Activated gamma-delta T cell treated with Interleukin-2 at 50 U/mL for 16 hours (primary cell): ENCODE measurements around the gene IQSEC1.

ENCODE experiments used
- DNase-seq: peaks from one replicate; pipeline ENCODE4 v3.0.0-alpha.2; 2020

Gene IQSEC1

DNA sequence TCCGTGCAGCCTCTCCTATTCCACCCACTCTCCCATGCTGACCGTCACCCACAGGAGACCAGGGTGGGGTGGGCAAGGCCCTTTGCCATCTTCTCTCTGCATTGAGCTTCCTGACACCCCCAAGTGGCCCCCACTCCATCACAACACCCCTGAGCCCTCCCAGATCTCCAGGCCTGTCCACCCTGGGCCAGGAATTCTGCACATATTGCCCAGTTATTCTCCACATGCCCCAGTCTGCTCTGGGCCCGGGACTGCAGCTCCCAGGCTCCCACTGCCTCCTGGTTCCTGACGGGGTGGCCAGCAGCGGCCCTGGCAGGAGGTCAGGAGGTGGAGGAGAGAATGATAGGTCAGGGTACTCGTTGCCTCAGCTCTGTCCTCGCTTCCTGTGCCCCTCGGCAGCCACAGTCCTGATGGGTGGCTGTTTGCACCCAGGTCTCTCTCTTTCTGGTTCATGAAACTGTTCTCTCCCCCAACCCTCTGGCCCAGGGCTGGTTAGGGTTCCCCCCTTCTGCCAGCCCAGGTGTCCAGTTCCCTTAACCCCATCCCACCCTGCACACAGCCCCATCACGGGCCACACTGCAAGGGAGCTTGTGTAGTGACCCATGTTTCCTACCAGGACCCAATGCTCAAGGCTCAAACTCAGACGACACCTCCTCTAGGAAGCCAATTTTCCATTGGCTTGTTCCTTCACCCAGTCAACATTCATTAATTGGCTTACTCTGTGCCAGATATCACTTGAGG is 47.3 kb downstream of the IQSEC1 start:
- no peak for DNase-seq

GRCh38 chr3:13025090-13025489 is 48.1 kb downstream of the IQSEC1 start:
- DNase-seq = no peak

DNA sequence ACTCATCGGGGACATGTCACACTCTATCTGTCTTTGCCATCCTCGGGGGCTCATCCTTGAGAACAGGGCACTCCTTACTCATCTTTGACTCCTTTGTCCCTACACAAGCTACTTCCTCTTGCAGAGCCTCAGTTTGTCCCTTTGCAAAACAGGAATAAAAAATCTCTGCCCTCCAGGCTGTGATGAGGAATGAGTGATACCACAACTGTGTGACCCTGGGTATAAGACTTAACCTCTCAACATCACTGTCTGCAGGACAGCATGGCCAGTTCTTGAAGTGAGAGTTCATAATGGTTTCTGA is 48.5 kb downstream of the IQSEC1 start:
- DNase-seq = no peak

GRCh38 chr3:13023971-13024764 is 49.1 kb downstream of the IQSEC1 start:
- DNase-seq = no peak

GRCh38 chr3:13023235-13023970 is 49.8 kb downstream of the IQSEC1 start:
- DNase-seq = no peak

DNA sequence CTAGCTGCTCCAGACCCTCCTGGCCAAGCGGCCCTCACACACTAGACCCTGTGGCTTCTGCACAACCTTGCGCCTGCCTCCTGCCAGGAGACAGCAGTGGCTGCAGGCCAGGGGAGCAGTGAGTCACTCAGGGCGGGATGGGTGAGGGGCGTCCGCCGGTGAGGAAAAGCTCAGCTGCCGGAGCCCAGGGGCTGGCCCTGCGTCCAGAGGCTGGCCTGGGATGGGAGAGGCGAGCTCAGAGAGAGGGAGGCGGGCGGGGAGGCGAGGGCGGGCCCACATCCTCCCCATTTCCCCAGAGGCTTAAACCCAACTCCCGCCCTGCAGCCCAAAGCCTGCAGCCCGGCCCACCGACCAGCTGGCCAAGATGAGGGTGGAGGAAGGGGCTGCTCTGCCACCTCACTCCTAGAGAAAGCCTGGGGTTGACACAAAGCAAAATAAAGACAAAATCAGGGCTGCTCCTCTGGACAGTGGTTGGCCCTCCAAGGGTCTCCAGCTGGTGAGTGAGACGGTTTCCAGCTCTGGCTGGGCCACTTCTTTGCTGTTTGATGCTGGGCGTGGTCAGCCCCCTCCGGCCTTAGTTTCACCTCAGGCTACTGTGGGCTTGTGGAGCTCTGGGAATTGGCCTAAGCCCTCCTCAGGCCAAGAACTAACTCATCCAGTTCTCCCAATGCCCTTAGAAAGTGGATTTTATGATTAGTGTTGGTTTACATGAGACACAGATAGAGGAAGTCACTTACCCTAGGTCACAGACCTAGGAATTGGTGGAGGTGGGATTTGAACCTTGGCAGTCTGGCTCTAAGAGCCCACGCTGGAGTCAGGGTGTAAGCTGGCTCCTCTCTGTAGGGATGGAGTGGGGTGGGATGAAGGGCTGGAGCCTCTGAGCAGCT is 50.6 kb downstream of the IQSEC1 start:
- no peak for DNase-seq

DNA sequence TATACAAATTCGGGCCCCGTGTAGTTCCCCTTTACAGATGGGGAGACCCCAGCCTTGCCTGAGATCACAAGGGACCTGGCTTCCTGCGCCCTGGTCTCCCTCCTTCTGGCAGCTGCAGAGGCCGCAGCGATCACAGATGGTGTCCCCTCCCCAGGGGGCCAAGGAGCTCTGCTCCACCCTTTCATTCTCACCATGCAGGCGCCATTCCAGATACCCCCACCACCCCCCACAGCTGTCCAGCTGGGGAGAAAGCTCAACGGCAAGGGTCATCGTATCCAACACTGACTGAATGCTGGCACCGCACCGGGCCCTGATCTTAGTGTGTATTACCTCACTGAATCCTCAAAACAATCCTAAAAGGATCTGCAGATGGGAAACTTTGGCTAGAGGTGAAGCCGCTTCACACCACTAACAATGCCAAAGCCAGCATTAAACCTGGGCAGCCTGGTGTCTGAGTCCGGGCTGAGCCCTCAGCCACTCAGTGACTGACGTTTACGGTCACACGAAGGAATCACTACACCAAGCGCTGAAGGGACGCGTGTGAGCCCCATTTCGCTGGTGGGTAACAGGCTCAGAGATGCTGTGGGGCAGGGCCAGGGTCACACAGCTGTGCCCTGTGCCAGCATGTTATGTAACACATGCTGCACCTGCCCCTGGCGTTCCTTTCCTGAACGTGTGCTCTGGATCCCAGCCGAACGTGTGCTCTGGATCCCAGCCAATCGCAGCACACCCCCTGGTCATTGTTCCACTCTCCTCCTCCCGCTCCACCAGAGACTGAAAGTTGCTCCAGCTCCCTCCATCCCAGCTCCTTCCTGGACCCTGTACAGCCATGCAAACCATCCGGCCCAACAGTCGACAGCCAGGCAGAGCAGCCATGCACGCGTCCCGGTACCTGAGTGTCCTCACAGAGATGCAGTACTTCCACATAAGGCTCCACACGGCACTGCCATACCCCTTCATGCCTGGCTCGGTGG is 51.8 kb downstream of the IQSEC1 start:
- no peak for DNase-seq

DNA sequence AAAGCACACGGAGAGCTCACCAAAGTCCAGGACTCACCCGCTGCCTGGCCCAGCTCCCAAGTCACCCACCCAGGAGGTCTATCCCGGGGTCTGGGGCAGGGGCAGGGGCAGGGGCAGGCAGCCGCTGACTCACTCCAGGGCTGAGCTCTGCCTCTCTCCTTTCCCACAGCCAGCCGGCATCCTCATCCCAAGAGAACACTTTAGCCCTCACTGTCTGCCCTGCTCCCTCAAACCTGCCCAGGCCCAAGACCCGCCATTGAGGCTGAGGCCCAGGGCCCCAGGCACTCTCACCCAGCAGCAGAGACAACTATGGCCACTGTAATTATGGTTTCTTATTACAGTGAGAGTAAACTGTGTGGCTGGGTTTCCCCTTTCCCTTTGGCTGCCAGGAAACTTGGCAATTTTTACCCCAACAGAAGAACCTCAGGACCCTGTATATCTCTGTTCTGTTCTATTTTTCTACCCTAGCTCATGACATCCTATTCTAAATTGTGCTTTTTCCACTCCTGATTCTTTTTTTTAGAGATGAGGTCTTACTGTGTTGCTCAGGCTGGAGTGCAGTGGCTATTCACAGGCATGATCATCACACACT is 53.0 kb downstream of the IQSEC1 start:
- no peak for DNase-seq

- DNase-seq = no peak
These were observed 53.8 kb downstream of the IQSEC1 start for GRCh38 chr3:13019243-13020095.

GRCh38 chr3:13018561-13019242 is 54.5 kb downstream of the IQSEC1 start:
- DNase-seq = no peak

- no peak for DNase-seq
These were observed 55.2 kb downstream of the IQSEC1 start for GRCh38 chr3:13018043-13018451.

- no peak for DNase-seq
These were observed 55.7 kb downstream of the IQSEC1 start for GRCh38 chr3:13017361-13018042.

GRCh38 chr3:13016721-13017255 is 56.4 kb downstream of the IQSEC1 start:
- DNase-seq = no peak

GRCh38 chr3:13016083-13016720 is 57.0 kb downstream of the IQSEC1 start:
- peak; percentile 50 for DNase-seq

DNA sequence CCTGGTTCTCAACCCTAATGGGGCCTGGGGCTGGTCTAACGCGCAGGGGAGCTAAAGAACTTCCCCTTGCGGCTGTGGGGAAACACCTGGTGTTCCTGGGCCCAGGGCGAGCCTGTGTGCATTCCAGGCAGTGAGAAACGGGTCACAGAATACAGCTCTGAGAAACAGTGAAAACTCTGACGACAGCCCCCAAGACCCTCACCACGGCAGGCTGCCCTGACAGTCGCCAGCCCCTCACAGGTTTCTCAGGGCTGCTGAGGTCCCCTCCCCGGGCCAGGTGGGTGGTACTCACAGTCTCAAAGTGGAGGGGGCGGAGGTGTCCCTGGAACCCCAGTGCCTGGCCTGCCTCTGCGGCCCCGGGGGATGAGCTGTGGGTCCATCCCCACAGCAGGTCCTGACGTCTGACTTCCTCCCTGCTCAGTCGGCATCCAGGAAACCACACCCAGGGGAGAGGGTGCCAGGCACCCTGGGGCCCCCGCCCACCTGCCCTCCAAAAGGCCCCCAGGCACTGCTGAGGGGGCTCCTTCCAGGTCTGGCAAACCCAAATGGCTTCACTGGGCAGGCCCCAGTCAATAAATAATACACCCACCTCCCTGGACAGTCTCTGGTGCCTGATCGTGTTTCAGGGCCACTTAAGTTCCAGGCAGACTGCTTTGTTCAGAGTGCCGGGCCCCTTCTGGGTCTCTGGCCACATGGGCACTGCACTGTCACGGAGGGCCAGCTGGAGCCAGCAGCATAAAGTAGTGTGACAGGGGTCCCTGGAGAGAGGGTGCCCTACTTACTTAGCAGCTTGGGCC is 57.7 kb downstream of the IQSEC1 start:
- peak; percentile 59 for DNase-seq

DNA sequence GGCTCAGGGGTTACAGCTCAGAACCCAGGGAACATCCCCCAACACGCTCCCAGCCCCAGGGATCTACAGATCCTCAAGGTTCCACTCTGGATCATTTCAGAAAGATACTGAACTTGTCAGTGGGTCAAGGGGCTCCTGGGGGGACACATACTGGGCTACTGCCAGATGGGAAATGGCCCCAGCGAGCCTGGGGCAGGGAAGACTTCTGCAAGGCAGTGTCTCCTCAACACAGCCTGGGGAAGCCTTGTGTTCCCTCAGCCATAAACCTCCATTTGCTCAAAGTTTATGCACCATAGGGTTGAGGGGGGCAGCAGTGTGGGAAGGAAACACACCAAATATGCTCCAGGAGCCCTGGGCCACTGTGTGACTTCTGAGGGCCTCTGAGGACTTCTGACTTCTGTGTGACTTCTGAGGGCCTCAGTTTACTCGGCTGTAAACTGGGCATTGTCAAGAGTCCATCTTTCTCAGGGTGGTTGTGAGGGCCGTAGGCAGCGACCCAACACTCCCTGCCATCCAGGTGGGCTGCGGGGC is 58.4 kb downstream of the IQSEC1 start:
- DNase-seq = no peak
